ENCODE results near the gene SKA1.
"Not testable (repeated sequence)": the region's sequence is repeated elsewhere in the genome, so short reads cannot be mapped to it uniquely, and the experiment has no call there.

Gene SKA1

DNA sequence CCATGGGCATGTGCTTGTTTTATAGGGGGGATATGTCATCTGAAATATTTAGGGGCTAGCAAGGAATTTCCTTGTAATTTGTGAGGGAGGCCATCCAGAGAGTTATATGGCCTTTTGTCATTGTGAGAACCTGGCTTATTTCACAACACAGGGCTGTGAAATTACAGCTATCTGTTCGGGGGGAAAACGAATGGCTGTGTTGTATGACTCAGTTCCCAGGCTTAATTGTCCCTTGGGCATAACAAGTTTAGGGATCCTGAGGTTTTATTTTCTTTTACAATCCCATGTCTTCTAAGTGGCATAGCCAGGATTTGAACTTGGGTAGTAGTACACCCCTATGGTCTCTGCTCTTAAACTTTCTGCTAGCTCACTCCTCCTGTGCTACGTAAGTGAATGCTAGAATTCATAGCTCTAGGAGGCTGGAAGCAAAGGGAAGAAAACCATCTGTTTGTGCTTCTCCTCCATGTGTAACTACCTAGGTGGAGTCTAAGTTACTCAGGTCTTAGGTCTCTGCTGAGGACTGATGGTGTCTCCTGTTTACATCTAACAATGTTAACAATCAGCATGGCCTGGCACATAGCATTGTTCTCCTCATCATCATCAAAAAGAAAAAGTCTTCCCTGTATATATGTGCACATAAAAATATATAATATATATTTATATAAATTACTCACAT, 53.8 kb downstream of the SKA1 start:
- DNase-seq (ENCODE audit: low read depth in 2 of 3, low spot score in 2 of 3) = no peak

DNA sequence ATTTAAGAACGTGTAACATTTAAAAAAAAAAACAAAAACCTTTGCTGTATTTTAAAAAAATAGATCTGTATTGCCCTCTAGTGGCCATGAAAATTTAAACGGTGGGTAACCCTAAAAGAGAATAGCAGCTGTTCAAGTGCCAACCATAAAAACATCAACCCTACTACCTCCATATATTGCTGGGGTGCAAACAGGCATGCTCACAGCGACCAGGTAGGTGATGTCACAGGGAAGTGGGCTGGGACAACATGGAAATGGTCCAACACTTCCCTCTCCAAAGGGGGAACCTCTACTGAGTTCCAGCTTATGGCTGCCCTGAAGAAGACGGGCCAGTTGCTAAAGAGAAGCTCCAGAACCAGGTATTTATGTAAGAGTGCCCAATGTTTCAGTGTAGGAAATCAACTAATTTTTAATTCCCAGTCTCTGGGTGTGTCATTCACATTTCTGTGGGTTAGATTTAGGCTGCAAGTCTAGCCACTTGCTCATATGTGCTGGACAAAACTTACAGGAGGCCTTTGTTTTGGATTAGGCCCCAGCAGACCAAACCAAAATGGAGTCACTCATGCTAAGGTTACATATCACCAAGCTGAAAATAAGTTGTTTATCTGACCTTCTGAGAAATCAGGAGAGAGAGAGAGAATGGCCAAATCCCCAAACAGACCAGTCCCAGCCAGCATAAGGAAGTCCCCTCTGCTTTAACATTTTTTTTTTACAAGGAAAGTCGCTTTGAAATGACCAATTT, 54.5 kb downstream of the SKA1 start:
- no peak for DNase-seq (ENCODE audit: low read depth in 2 of 3, low spot score in 2 of 3)

DNA sequence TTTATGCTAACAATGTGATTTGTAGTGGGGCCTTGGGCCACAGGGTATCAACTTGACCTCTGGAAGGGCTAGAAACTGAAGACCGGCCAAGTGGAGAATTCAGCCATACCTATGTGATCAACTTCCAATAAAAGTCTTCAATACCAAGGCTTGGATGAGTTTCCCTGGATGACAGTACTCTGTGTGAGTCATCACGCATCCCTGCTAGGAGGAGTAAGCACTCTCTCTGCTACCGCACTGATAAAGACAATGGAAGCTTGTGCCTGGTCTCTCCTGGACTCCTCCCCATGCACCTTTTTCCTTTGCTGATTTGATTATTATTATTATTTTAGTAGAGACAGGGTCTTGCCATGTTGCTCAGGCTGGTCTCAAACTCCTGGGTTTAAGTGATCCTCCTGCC, 58.1 kb downstream of the SKA1 start:
- no peak for DNase-seq (ENCODE audit: low read depth in 2 of 3, low spot score in 2 of 3)

DNA sequence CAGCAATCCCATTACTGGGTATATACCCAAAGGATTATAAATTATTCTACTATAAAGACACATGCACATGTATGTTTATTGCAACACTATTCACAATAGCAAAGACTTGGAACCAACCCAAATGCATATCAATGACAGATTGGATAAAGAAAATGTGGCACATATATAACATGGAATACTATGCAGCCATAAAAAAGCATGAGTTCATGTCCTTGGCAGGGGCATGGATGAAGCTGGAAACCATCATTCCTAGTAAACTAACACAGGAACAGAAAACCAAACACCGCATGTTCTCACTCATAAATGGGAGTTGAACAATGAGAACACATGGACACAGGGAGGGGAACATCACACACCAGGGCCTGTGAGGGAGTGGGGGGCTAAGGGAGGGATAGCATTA, 61.9 kb downstream of the SKA1 start:
- not testable (repeated sequence) for DNase-seq (ENCODE audit: low read depth in 2 of 3, low spot score in 2 of 3)

- no peak for DNase-seq (ENCODE audit: low read depth in 2 of 3, low spot score in 2 of 3)
Observed at GRCh38 chr18:50439460-50440015, 64.7 kb downstream of the SKA1 start.

DNA sequence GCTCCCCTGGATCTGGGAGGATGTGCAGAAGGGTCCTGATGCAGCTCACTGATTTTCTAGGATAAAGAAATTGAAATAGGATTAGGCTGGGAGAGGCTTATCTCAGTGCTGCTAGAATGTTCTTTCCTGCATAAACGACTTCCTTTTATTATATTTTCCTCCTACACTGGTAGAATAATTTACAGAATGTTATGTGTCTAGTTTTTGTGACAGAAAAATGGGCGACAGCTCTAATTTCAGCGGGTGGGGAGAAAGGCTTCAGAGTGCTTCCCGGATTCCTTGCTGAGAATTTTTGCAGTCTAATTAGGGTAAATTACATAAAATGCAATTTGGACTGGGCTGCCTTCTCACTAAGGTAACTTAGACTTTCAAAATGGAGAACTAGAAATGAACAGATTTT, 66.2 kb downstream of the SKA1 start:
- DNase-seq (ENCODE audit: low read depth in 2 of 3, low spot score in 2 of 3) = no peak

- DNase-seq (ENCODE audit: low read depth in 2 of 3, low spot score in 2 of 3) = no peak
Observed at GRCh38 chr18:50441501-50441900, 66.7 kb downstream of the SKA1 start.
